Mucosa of descending colon (tissue), 3 donors: ENCODE results near the gene HPSE2. TPM values are rescaled to one million over a fixed set of nuclear protein-coding genes. Genes with fewer than 3 reads are reported as not detected.
"Not testable (repeated sequence)": the region's sequence is repeated elsewhere in the genome, so short reads cannot be mapped to it uniquely, and the experiment has no call there.

Source experiments
- ATAC-seq: fragments of 200-7000 bp; cut with Tn5 transposase; one replicate; pipeline ENCODE4 v1.9.1; 2020; ENCODE audit warnings: mild to moderate bottlenecking, moderate library complexity
- DNase-seq, 3 donors: peaks; one replicate each; pipeline ENCODE4 v3.0.0-alpha.2; 2020
- H3K36me3 ChIP-seq: fragments of 200-600 bp; one replicate; pipeline ENCODE4 v1.8.0; 2021; ENCODE audit warnings: low read depth, mild to moderate bottlenecking
- H3K4me1 ChIP-seq: fragments of 200-600 bp; one replicate; pipeline ENCODE4 v1.8.0; 2021; ENCODE audit warnings: low read depth, mild to moderate bottlenecking
- H3K4me3 ChIP-seq: fragments of 200-600 bp; one replicate; pipeline ENCODE4 v1.8.0; 2021; ENCODE audit warnings: mild to moderate bottlenecking
- H3K9me3 ChIP-seq: fragments of 200-600 bp; one replicate; pipeline ENCODE4 v1.8.0; 2021; ENCODE audit warnings: mild to moderate bottlenecking
- intact Hi-C, 2 donors: fragments of 100-400 bp; cut with DNase I in 1 of 2; cut with micrococcal nuclease in 1 of 2; formaldehyde crosslinking; loops; one replicate each; pipeline versions ENCODE4 v1.11.0 to v1.11.1; 2022; cut with DNase I, micrococcal nuclease
- total RNA-seq, 3 donors: library from RNA; stranded (reverse); fragmentation: NEBNext Ultra II Directional in 2 of 3; extraction: Animal tissue kit (Norgen Biotek cat#: 25700) in 2 of 3; gene quantifications; one replicate each; pipeline versions ENCODE4 v1.2.1 to v1.2.4, GENCODE V29; 2021 to 2023
- TF ChIP-seq, protein P1 (sequence below): fragments of 200-600 bp; IDR thresholded peaks from one replicate; pipeline ENCODE4 v1.8.0; 2022; ENCODE audit warnings: antibody characterized with exemption, mild to moderate bottlenecking
- donor health status: DM: no; HTN: no; CAD: no; lungs with moderate emphysema.
- donor health status: DM: no; HTN: no; CAD: no.
- donor health status: DM: no; HTN: yes; CAD: no.

The HPSE2 gene
- total RNA-seq, 3 donors from 2014 or later, result 1.3 to 3.7 (median 2.4) TPM

DNA sequence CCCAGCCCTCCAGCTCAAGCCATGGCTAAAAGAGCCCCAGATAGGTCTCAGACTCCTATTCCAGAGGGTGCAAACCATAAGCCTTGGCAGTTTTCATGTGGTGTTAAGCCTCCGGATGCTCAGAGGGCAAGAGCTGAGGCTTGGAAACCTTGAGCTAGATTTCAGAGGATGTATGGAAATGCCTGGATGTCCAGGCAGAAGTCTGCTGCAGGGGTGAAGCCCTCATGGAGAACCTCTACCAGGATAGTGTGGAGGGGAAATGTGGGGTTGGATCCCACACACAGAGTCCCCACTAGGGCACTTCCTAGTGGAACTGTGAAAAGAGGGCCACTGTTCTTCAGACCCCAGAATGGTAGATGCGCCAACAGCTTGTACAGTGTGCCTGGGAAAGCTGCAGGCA, 13.2 kb upstream of the HPSE2 start:
- H3K4me3 ChIP-seq, result no peak overlapping the region
- no peaks in the 10 kb centered on the region for H3K4me1 ChIP-seq
- DNase-seq (no peak), ATAC-seq (no peak)
- peaks cover 16% of the 10 kb centered on the region for H3K9me3 ChIP-seq
- intact Hi-C loops, result loop anchor here (5.0 kb wide), 1 partner anchor 782 kb away; no protein-coding TSS in a partner anchor
- H3K36me3 ChIP-seq, result no peaks in the 10 kb centered on the region
- TF ChIP-seq, protein P1, sequence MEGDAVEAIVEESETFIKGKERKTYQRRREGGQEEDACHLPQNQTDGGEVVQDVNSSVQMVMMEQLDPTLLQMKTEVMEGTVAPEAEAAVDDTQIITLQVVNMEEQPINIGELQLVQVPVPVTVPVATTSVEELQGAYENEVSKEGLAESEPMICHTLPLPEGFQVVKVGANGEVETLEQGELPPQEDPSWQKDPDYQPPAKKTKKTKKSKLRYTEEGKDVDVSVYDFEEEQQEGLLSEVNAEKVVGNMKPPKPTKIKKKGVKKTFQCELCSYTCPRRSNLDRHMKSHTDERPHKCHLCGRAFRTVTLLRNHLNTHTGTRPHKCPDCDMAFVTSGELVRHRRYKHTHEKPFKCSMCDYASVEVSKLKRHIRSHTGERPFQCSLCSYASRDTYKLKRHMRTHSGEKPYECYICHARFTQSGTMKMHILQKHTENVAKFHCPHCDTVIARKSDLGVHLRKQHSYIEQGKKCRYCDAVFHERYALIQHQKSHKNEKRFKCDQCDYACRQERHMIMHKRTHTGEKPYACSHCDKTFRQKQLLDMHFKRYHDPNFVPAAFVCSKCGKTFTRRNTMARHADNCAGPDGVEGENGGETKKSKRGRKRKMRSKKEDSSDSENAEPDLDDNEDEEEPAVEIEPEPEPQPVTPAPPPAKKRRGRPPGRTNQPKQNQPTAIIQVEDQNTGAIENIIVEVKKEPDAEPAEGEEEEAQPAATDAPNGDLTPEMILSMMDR, result no peak

DNA sequence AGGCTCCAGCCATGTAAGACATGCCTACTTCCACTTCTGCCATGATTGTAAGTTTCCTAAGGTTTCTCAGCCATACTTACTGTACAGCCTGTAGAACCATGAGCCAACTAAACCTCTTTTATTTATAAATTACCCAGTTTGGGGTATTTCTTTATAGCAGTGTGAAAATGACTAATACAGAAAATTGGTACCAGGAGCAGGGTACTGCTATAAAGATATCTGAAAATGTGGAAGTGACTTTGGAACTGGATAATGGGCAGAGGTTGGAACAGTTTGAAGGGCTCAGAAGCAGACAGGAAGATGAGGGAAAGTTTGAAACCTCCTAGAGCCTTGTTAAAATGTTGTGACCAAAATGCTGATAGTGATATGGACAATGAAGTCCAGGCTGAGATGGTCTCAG, 12.2 kb upstream of the HPSE2 start:
- not testable (repeated sequence) for H3K36me3 ChIP-seq, DNase-seq, H3K4me1 ChIP-seq, H3K4me3 ChIP-seq, ATAC-seq
- H3K9me3 ChIP-seq, result peaks cover 16% of the 10 kb centered on the region
- intact Hi-C loops, result loop anchor here (5.0 kb wide), 1 partner anchor 781 kb away; no protein-coding TSS in a partner anchor

DNA sequence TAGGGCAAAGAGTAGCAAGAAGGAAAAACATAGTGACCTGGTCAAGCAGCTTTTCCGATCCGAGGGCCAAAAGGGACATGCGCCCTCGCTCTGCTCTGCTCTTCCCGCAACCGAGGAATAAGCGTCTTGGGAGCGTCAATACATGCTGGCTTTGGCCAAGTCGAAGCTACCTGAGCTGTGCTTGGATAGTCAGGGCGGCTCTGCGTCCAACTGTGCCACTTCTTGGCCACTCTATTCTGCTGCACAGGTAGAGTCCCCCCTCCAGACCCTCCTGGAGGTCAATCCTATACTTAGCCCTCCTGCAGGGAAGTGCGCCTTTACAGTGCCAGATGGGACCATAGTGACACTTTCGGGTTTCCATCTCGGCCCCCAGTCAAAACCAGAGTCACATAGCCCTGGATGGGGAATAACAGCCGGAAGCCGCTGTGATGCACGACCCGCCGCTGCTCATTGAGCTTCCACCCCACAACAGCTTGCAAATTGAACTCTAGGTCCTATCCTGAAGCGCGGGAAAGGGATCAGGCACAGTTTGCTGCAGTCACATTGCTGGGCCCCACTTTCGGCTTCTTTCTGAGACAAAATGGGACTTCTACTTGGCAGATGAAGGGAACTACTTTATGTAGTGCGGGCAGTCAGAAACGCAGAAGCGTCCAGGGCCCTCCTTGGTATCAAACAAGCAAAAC, 1.1 kb upstream of the HPSE2 start:
- DNase-seq, result no peak
- TF ChIP-seq, protein P1, result no peak
- Histone ChIP-seq H3K4me3 (no peak overlapping the region), H3K9me3 (no peaks in the 10 kb centered on the region), H3K36me3 (no peaks in the 10 kb centered on the region), H3K4me1 (peaks cover 6% of the 10 kb centered on the region)
- intact Hi-C loops, result no loop called here
- no peak for ATAC-seq

DNA sequence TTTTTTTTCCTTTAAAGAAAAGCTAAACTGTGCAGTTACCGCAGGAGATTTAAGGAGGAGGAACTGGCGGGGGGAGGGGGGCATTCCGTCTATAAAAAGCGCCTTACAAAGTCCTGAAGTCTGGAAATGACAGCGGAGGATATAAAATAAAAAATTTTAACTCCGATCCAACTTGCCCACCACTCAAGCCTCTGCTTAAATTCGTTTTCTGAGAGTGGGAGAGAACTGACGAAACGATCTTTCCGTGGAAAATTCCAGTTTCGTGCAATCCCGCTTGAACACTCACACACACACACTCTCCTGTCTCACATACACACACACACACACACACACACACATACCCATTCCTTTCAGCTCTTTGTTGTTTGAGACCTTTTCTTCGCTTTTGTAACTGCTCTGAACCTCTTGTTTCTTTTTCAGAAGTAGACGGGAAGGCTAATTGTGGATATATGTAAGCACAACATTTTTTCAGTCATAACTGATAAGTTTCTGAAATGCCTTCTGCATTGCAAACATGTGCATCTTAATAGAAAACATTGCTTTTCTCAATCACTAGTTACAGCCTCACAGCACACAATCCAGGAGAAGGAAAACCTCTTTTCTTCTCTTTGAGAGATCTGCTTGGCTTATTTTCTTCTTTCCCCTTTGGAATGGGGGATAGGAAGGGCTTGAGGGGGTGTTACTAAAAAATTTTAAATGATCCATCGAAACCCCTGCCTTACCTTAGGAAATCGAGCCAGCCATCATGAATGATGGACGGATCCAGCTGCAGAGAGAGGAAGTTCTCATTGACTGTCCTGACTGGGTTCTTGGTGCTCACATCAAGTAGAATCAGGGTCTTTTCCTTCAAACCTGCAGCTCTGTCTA, 628 bp downstream of the HPSE2 start:
- no peaks in the 10 kb centered on the region for H3K36me3 ChIP-seq
- no peaks in the 10 kb centered on the region for H3K9me3 ChIP-seq
- ATAC-seq (no peak), DNase-seq (peak in 1 of 3 donors; percentile 7)
- TF ChIP-seq, protein P1, result no peak
- no peak overlapping the region for H3K4me3 ChIP-seq
- intact Hi-C loops, result no loop called here
- H3K4me1 ChIP-seq, result peaks cover 6% of the 10 kb centered on the region

DNA sequence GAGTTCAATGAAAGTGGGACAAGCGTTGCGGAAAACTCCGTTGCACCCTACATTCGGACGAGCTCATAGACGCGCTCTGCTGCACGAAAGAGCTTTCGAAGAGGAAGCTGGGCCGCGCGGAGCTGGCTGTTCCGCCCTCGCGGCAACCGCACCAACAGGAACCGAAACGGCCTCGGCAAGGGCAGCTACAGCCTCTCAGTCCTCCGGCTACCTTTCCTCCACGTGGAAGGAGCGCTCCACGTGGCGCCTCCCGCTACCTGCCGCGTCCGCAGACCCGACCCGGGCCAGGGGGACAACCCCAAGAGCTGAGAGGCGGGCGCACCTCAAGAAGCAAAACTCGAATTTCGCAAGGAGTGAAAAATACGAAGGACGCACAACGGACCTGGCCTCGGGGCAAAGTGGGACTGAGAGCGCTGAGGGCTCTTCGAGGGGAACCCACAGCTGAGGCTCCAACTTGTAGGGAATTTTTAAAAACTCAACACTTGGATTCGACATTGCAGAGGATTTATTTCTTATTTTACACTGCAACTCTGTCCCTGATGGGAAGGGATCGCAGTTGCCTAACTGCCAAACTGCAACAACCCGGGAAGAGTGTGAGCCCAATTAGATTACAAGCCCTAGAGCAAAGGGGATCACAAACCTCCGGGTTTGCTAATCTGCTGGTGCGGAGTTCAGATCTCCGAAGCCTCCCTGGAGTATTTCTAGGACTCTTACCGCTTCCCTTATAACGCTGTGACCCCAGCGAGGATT, 1.4 kb downstream of the HPSE2 start:
- H3K9me3 ChIP-seq, result no peaks in the 10 kb centered on the region
- TF ChIP-seq, protein P1, result no peak
- intact Hi-C loops, result no loop called here
- no peak overlapping the region for H3K4me3 ChIP-seq
- peaks cover 6% of the 10 kb centered on the region for H3K4me1 ChIP-seq
- no peaks in the 10 kb centered on the region for H3K36me3 ChIP-seq
- DNase-seq (peak; percentile 59 to 68 (median 60)), ATAC-seq (peak; percentile 76)
